Spleen (tissue), 7 donors: ENCODE results near the gene DGAT2.

Experiments
- CTCF ChIP-seq, 11 experiments: fragments of 200-600 bp in 7 of 11; fragments of 450-650 bp in 4 of 11; sonication (generic) in 4 of 11; IDR thresholded peaks in 8 of 11; conservative IDR thresholded peaks in 3 of 11; 1 replicate in 7 of 11; 2 replicates in 4 of 11; pipeline versions ENCODE4 v1.4.0 to v1.8.0; 2016 to 2021; ENCODE audit warnings: antibody characterized with exemption in 11 of 11, inconsistent platforms in 4 of 11, mild to moderate bottlenecking in 1 of 11
- POLR2AphosphoS5 ChIP-seq, 3 donors: sonication (generic); formaldehyde crosslinking; IDR thresholded peaks; one replicate each; pipeline ENCODE4 v1.5.1; 2017; ENCODE audit warnings: antibody characterized with exemption in 3 of 3
- donor health status: DM: no; HTN: no; CAD: no; lungs with moderate emphysema.
- donor health status: DM: no; HTN: no; CAD: no.
- donor health status: DM: no; HTN: no; CAD: no.

- TF ChIP-seq CTCF (IDR thresholded peaks at IDR 0.05 in 8 of 11, conservative IDR thresholded peaks at IDR 0.05 in 3 of 11) (no peak), POLR2AphosphoS5 (IDR thresholded peaks at IDR 0.05) (no peak)
These were observed 40.5 kb downstream of the DGAT2 start for GRCh38 chr11:75809111-75809510.
